GM12872 (cell line): ENCODE results near the gene EFNA5.

Experiments
- CTCF ChIP-seq: IDR thresholded peaks from 3 replicates; pipeline ENCODE4 v1.5.1; 2011; ENCODE audit warnings: low read depth, mild to moderate bottlenecking, low read length, moderate library complexity; ENCODE audit not compliant: insufficient read depth

The EFNA5 gene

GRCh38 chr5:107487056-107487542, 183.6 kb downstream of the EFNA5 start:
- no peak for TF ChIP-seq CTCF

- no peak for TF ChIP-seq CTCF
These were observed 184.2 kb downstream of the EFNA5 start for GRCh38 chr5:107486489-107486888.

- 0 out of 3 replicates have a peak, but pooled peaks have one; percentile 16 for TF ChIP-seq CTCF
These were observed 185.6 kb downstream of the EFNA5 start for GRCh38 chr5:107485184-107485583.

- TF ChIP-seq CTCF = no peak
These were observed 186.5 kb downstream of the EFNA5 start for GRCh38 chr5:107484281-107484680.

GRCh38 chr5:107483231-107484024, 187.3 kb downstream of the EFNA5 start:
- no peak for TF ChIP-seq CTCF

- no peak for TF ChIP-seq CTCF
These were observed 192.6 kb downstream of the EFNA5 start for GRCh38 chr5:107478068-107478641.

GRCh38 chr5:107477492-107477891, 193.2 kb downstream of the EFNA5 start:
- no peak for TF ChIP-seq CTCF
